Small intestine (tissue), 7 donors: ENCODE measurements around the gene RNPS1. TPM values are rescaled to one million over a fixed set of nuclear protein-coding genes. Genes with fewer than 3 reads are reported as not detected.

ENCODE experiments used
- DNase-seq, 2 donors: peaks; one replicate each; pipeline versions ENCODE4 v3.0.0 to v3.0.0-alpha.2; 2013
- FAIRE-seq: peaks from 2 replicates; lab custom pipeline; 2012; peaks lifted over from hg19 to GRCh38; lab: Jason Lieb, UNC
- H3K27ac ChIP-seq, 3 donors: one replicate each; pipeline ENCODE4 v1.5.1; 2013; ENCODE audit warnings: low read length in 2 of 3, mild to moderate bottlenecking in 2 of 3, control low read depth in 1 of 3, inconsistent platforms in 1 of 3, low read depth in 1 of 3, moderate library complexity in 1 of 3
- H3K27me3 ChIP-seq, 3 donors: one replicate each; pipeline ENCODE4 v1.6.1; 2013; ENCODE audit warnings: low read length in 3 of 3, inconsistent platforms in 1 of 3; ENCODE audit not compliant: control insufficient read depth in 3 of 3, insufficient read depth in 3 of 3
- H3K36me3 ChIP-seq, 3 donors: one replicate each; pipeline ENCODE4 v1.6.1; 2013; ENCODE audit warnings: low read length in 3 of 3, inconsistent platforms in 1 of 3, low read depth in 1 of 3, mild to moderate bottlenecking in 1 of 3, moderate library complexity in 1 of 3; ENCODE audit not compliant: control insufficient read depth in 3 of 3, insufficient read depth in 2 of 3
- H3K4me1 ChIP-seq, 3 donors: one replicate each; pipeline ENCODE4 v1.6.1; 2013; ENCODE audit warnings: low read length in 2 of 3, inconsistent platforms in 1 of 3, low read depth in 1 of 3, mild to moderate bottlenecking in 1 of 3, moderate library complexity in 1 of 3; ENCODE audit not compliant: control insufficient read depth in 3 of 3, insufficient read depth in 2 of 3
- H3K4me3 ChIP-seq, 3 donors: one replicate each; pipeline ENCODE4 v1.5.1; 2013; ENCODE audit warnings: low read length in 3 of 3, control low read depth in 1 of 3, inconsistent platforms in 1 of 3, low read depth in 1 of 3, mild to moderate bottlenecking in 1 of 3, moderate library complexity in 1 of 3
- H3K9me3 ChIP-seq, 2 donors: one replicate each; pipeline ENCODE4 v1.6.1; 2013; ENCODE audit warnings: low read depth in 1 of 2, low read length in 1 of 2; ENCODE audit not compliant: control insufficient read depth in 2 of 2, insufficient read depth in 1 of 2
- WGBS, 3 donors: extraction: QIAGEN DNeasy Blood & Tissue Kit; methylation state at CpG; one replicate each; pipeline ENCODE4 v1.1.7; 2013; 5-methylcytosine and 5-hydroxymethylcytosine counted together
- polyA plus RNA-seq, 4 donors: library from polyadenylated mRNA; stranded (reverse) in 3 of 4; unstranded in 1 of 4; fragments of 200-250 nt in 3 of 4; fragments of 120-200 nt in 1 of 4; gene quantifications; one replicate each; pipeline versions ENCODE4 v1.2.1 to v1.2.3, GENCODE V29; 2013
- donor health status: healthy with polysubstance abuse.
- donor health status: control.
- donor health status: control.
- donor health status: Bipolar disorder and iron deficiency.
- donor health status: healthy.

Gene RNPS1
- polyA plus RNA-seq, 4 donors: 91.7 to 166 (median 138) TPM

- FAIRE-seq (no peak), DNase-seq (no peak)
- WGBS, 3 donors: 83 to 85% (median 85%) methylated on average over 21 to 26 of the region's 26 CpGs
Observed at GRCh38 chr16:2278956-2279800, 11.3 kb upstream of the RNPS1 start.

GRCh38 chr16:2278272-2278608, 10.3 kb upstream of the RNPS1 start:
- WGBS, 3 donors: 57 to 78% (median 70%) methylated on average over 14 of the region's 14 CpGs
- Histone ChIP-seq H3K27ac (no peak overlapping the region), H3K27me3 (peaks cover 0 to 34% (median 0%) of the 10 kb centered on the region in 3 donors), H3K36me3 (peaks cover 0 to 4% (median 0%) of the 10 kb centered on the region in 3 donors), H3K4me3 (no peak overlapping the region), H3K9me3 (no peaks in the 10 kb centered on the region), H3K4me1 (no peaks in the 10 kb centered on the region)
- FAIRE-seq (no peak), DNase-seq (no peak)

More at GRCh38 chr16:2278956-2279800, 11.3 kb upstream of the RNPS1 start:
- Histone ChIP-seq H3K9me3 (no peaks in the 10 kb centered on the region), H3K27ac (no peak overlapping the region), H3K4me3 (no peak overlapping the region), H3K4me1 (no peaks in the 10 kb centered on the region), H3K36me3 (no peaks in the 10 kb centered on the region), H3K27me3 (peaks cover 0 to 34% (median 0%) of the 10 kb centered on the region in 3 donors)

GRCh38 chr16:2277466-2278271, 9.7 kb upstream of the RNPS1 start:
- FAIRE-seq (no peak), DNase-seq (no peak)
- WGBS, 3 donors: 60 to 79% (median 70%) methylated on average over 22 to 25 of the region's 25 CpGs
- Histone ChIP-seq H3K27me3 (peaks cover 0 to 34% (median 0%) of the 10 kb centered on the region in 3 donors), H3K36me3 (peaks cover 0 to 5% (median 0%) of the 10 kb centered on the region in 3 donors), H3K4me1 (no peaks in the 10 kb centered on the region), H3K9me3 (no peaks in the 10 kb centered on the region), H3K27ac (no peak overlapping the region), H3K4me3 (no peak overlapping the region)

GRCh38 chr16:2276368-2277195, 8.7 kb upstream of the RNPS1 start:
- no peak for DNase-seq
- H3K4me3 ChIP-seq: no peak overlapping the region
- no peak for FAIRE-seq
- peaks cover 0 to 13% (median 0%) of the 10 kb centered on the region in 3 donors for H3K36me3 ChIP-seq
- no peaks in the 10 kb centered on the region for H3K4me1 ChIP-seq
- peaks cover 0 to 34% (median 0%) of the 10 kb centered on the region in 3 donors for H3K27me3 ChIP-seq
- WGBS, 3 donors: 63 to 73% (median 67%) methylated on average over 26 of the region's 26 CpGs
- no peaks in the 10 kb centered on the region for H3K9me3 ChIP-seq
- H3K27ac ChIP-seq: no peak overlapping the region

- DNase-seq: no peak
- Histone ChIP-seq H3K27ac (no peak overlapping the region), H3K4me3 (no peak overlapping the region), H3K36me3 (peaks cover 0 to 13% (median 0%) of the 10 kb centered on the region in 3 donors), H3K9me3 (no peaks in the 10 kb centered on the region), H3K27me3 (peaks cover 0 to 34% (median 0%) of the 10 kb centered on the region in 3 donors), H3K4me1 (no peaks in the 10 kb centered on the region)
- FAIRE-seq: no peak
- 71 to 78% (median 73%) methylated on average over 30 of the region's 30 CpGs for WGBS, 3 donors
Observed at GRCh38 chr16:2275476-2276367, 7.8 kb upstream of the RNPS1 start.

GRCh38 chr16:2273931-2274330, 6.0 kb upstream of the RNPS1 start:
- Histone ChIP-seq H3K4me1 (peaks cover 0 to 12% (median 5%) of the 10 kb centered on the region in 3 donors), H3K27me3 (peaks cover 0 to 30% (median 0%) of the 10 kb centered on the region in 3 donors), H3K4me3 (no peak overlapping the region), H3K36me3 (peaks cover 0 to 17% (median 0%) of the 10 kb centered on the region in 3 donors), H3K9me3 (no peaks in the 10 kb centered on the region), H3K27ac (no peak overlapping the region)
- DNase-seq: no peak
- no peak for FAIRE-seq
- WGBS, 3 donors: 66 to 88% (median 79%) methylated on average over 9 to 10 of the region's 10 CpGs

GRCh38 chr16:2273484-2273883, 5.6 kb upstream of the RNPS1 start:
- FAIRE-seq (no peak), DNase-seq (no peak)
- peaks cover 0 to 12% (median 5%) of the 10 kb centered on the region in 3 donors for H3K4me1 ChIP-seq
- no peak overlapping the region for H3K4me3 ChIP-seq
- peaks cover 0 to 26% (median 0%) of the 10 kb centered on the region in 3 donors for H3K27me3 ChIP-seq
- H3K36me3 ChIP-seq: peaks cover 0 to 17% (median 0%) of the 10 kb centered on the region in 3 donors
- no peaks in the 10 kb centered on the region for H3K9me3 ChIP-seq
- no peak overlapping the region for H3K27ac ChIP-seq
- 68 to 82% (median 71%) methylated on average over 16 of the region's 16 CpGs for WGBS, 3 donors
